ENCODE results near the gene LPAR3. TPM values are rescaled to one million over a fixed set of nuclear protein-coding genes. Genes with fewer than 3 reads are reported as not detected.

Gene LPAR3
- total and polyA plus RNA-seq, 2 donors (not counting 1 experiment from before 2014, with no cell fraction given), result not detected

GRCh38 chr1:84855691-84856630 is 37.0 kb downstream of the LPAR3 start:
- TF ChIP-seq EZH2 (IDR thresholded peaks at IDR 0.05; ENCODE audit: borderline replicate concordance, insufficient read depth, low read depth, low read length, poor library complexity, severe bottlenecking) (no peak), CTCF (IDR thresholded peaks at IDR 0.05) (no peak)
- no peak overlapping the region for H3K27ac ChIP-seq (ENCODE audit: low read length in 2 of 2)
- H3K4me2 ChIP-seq (replicated peaks; ENCODE audit: low read depth, low read length, poor library complexity, severe bottlenecking), result no peak overlapping the region

GRCh38 chr1:84855168-84855567 is 37.8 kb downstream of the LPAR3 start:
- peaks cover 11% of the 10 kb centered on the region for H3K4me1 Mint-ChIP-seq
- 60% methylated on average over 1 of the region's 3 CpGs for WGBS (ENCODE audit: insufficient coverage)

More at GRCh38 chr1:84855691-84856630, 37.0 kb downstream of the LPAR3 start:
- Histone ChIP-seq H3K27me3 (replicated peaks in 1 of 4; ENCODE audit: control extremely low read depth in 1 of 4, control insufficient read depth in 3 of 4, insufficient read depth in 4 of 4, low read length in 3 of 4) (no peaks in the 10 kb centered on the region), H3K4me3 (ENCODE audit: control extremely low read depth in 1 of 5, extremely low read depth in 1 of 5, insufficient read depth in 1 of 5, low read depth in 2 of 5, low read length in 4 of 5) (no peak overlapping the region), H2AFZ (ENCODE audit: insufficient read depth, low read depth, low read length, poor library complexity, severe bottlenecking) (no peak overlapping the region), H3K36me3 (replicated peaks in 1 of 2; ENCODE audit: control extremely low read depth in 1 of 2, control insufficient read depth in 1 of 2, extremely low read depth in 1 of 2, insufficient read depth in 2 of 2, low read length in 1 of 2) (no peaks in the 10 kb centered on the region), H4K20me1 (ENCODE audit: control insufficient read depth, insufficient read depth, low read length, poor library complexity, severe bottlenecking) (no peaks in the 10 kb centered on the region), H3K4me1 (ENCODE audit: control insufficient read depth in 2 of 2, insufficient read depth in 2 of 2, low read length in 2 of 2) (peaks cover 0 to 13% of the 10 kb centered on the region in 2 donors), H3K9ac (ENCODE audit: low read length) (no peak overlapping the region), H3K9me3 (ENCODE audit: control extremely low read depth in 1 of 3, control insufficient read depth in 2 of 3, insufficient read depth in 1 of 3, low read length in 2 of 3) (no peaks in the 10 kb centered on the region), H3K79me2 (ENCODE audit: control insufficient read depth, insufficient read depth, low read length) (no peaks in the 10 kb centered on the region)
- intact Hi-C loops (cut with micrococcal nuclease), result no loop called here
- peaks cover 11% of the 10 kb centered on the region for H3K4me1 Mint-ChIP-seq
- no peak for DNase-seq
- 87% methylated on average over 6 of the region's 10 CpGs for WGBS (ENCODE audit: insufficient coverage)
- ChIA-PET POLR2A (no interaction called here), CTCF (interaction anchor here (1.1 kb wide), 1 partner anchor 715 kb away, joined by 3 read pairs; no protein-coding TSS in a partner anchor)
- ATAC-seq (ENCODE audit: low read depth), result no peak
- no peaks in the 10 kb centered on the region for H3K27me3 Mint-ChIP-seq
- H3K27ac Mint-ChIP-seq, result no peak overlapping the region
- H3K4me3 Mint-ChIP-seq, result no peak overlapping the region
- no peaks in the 10 kb centered on the region for H3K9me3 Mint-ChIP-seq (ENCODE audit: insufficient read depth)

More at GRCh38 chr1:84855168-84855567, 37.8 kb downstream of the LPAR3 start:
- H3K27me3 Mint-ChIP-seq, result no peaks in the 10 kb centered on the region
- H3K4me1 ChIP-seq (ENCODE audit: control insufficient read depth in 2 of 2, insufficient read depth in 2 of 2, low read length in 2 of 2), result peaks cover 0 to 13% of the 10 kb centered on the region in 2 donors
- no peak overlapping the region for H3K4me2 ChIP-seq (replicated peaks; ENCODE audit: low read depth, low read length, poor library complexity, severe bottlenecking)
- no peak for TF ChIP-seq CTCF (IDR thresholded peaks at IDR 0.05)
- TF ChIP-seq EZH2 (IDR thresholded peaks at IDR 0.05; ENCODE audit: borderline replicate concordance, insufficient read depth, low read depth, low read length, poor library complexity, severe bottlenecking), result no peak
- H3K9ac ChIP-seq (ENCODE audit: low read length), result no peak overlapping the region
- ChIA-PET CTCF (interaction anchor here (1.1 kb wide), 1 partner anchor 714 kb away, joined by 3 read pairs; no protein-coding TSS in a partner anchor), POLR2A (no interaction called here)
- no peaks in the 10 kb centered on the region for H3K9me3 Mint-ChIP-seq (ENCODE audit: insufficient read depth)
- H2AFZ ChIP-seq (ENCODE audit: insufficient read depth, low read depth, low read length, poor library complexity, severe bottlenecking), result no peak overlapping the region
- H3K4me3 Mint-ChIP-seq, result no peak overlapping the region
- no peaks in the 10 kb centered on the region for H3K9me3 ChIP-seq (ENCODE audit: control extremely low read depth in 1 of 3, control insufficient read depth in 2 of 3, insufficient read depth in 1 of 3, low read length in 2 of 3)
- no peak for ATAC-seq (ENCODE audit: low read depth)
- no peaks in the 10 kb centered on the region for H3K36me3 ChIP-seq (replicated peaks in 1 of 2; ENCODE audit: control extremely low read depth in 1 of 2, control insufficient read depth in 1 of 2, extremely low read depth in 1 of 2, insufficient read depth in 2 of 2, low read length in 1 of 2)
- no peak overlapping the region for H3K27ac Mint-ChIP-seq
- H3K27ac ChIP-seq (ENCODE audit: low read length in 2 of 2), result no peak overlapping the region
- H3K4me3 ChIP-seq (ENCODE audit: control extremely low read depth in 1 of 5, extremely low read depth in 1 of 5, insufficient read depth in 1 of 5, low read depth in 2 of 5, low read length in 4 of 5), result no peak overlapping the region
- H4K20me1 ChIP-seq (ENCODE audit: control insufficient read depth, insufficient read depth, low read length, poor library complexity, severe bottlenecking), result no peaks in the 10 kb centered on the region
- H3K27me3 ChIP-seq (replicated peaks in 1 of 4; ENCODE audit: control extremely low read depth in 1 of 4, control insufficient read depth in 3 of 4, insufficient read depth in 4 of 4, low read length in 3 of 4), result no peaks in the 10 kb centered on the region
- H3K79me2 ChIP-seq (ENCODE audit: control insufficient read depth, insufficient read depth, low read length), result no peaks in the 10 kb centered on the region
- intact Hi-C loops (cut with micrococcal nuclease), result no loop called here
- no peak for DNase-seq

Data from B cell (primary cell).